Stimulated activated CD4-positive, alpha-beta T cell treated with anti-CD3 and anti-CD28 coated beads, Interleukin-1b, Interleukin-23, amount 100 ng/mL, for 48 hours (primary cell): Measurements from ENCODE around the gene PHETA1.

Experiments used
- DNase-seq: peaks from one replicate; pipeline ENCODE4 v3.0.0-alpha.2; 2020

Gene PHETA1, protein sequence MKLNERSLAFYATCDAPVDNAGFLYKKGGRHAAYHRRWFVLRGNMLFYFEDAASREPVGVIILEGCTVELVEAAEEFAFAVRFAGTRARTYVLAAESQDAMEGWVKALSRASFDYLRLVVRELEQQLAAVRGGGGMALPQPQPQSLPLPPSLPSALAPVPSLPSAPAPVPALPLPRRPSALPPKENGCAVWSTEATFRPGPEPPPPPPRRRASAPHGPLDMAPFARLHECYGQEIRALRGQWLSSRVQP

DNA sequence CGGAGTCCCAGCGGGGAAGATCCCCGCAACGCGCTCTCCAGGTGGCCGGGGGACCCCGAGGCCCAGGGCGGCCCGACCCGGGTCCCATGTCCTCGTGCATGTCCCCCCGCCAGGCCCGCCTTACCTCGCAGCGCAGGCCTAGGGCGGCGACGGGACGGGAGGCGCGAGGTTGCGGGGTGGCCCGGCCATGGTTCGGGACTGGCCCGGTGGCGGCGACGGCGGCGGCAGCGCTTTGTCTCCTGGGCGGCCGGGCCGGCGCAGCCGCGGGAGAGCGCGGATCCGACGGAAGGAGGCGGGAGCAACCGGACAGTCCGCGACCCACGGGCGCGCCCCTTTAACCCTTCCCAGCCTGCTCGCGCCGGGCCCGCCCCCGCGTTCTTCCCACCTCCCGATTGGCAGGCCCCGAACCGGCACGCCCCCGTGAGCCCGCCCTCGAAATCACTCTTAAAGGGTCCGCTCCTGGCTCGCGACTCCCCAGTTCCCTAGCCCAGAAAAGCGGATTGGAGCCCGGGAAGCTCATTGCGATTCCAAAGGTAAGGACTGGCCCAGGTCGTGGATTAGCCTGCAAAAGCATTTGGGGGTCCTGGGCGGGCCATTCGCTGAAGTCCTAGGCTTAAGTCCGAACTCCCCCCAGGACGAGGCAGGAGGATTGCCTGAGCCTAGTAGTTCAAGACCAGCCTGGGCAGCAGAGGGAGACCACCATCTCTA is at the start of gene PHETA1:
TSS of gene PHETA1 (minus strand) at position 308 of the 708 bp plus-strand sequence. CDS start 5,668 bp downstream, outside the sequence.
- peak; percentile 73 for DNase-seq

GRCh38 chr12:111418594-111418880 is 49.6 kb upstream of the PHETA1 start:
- DNase-seq = no peak

DNA sequence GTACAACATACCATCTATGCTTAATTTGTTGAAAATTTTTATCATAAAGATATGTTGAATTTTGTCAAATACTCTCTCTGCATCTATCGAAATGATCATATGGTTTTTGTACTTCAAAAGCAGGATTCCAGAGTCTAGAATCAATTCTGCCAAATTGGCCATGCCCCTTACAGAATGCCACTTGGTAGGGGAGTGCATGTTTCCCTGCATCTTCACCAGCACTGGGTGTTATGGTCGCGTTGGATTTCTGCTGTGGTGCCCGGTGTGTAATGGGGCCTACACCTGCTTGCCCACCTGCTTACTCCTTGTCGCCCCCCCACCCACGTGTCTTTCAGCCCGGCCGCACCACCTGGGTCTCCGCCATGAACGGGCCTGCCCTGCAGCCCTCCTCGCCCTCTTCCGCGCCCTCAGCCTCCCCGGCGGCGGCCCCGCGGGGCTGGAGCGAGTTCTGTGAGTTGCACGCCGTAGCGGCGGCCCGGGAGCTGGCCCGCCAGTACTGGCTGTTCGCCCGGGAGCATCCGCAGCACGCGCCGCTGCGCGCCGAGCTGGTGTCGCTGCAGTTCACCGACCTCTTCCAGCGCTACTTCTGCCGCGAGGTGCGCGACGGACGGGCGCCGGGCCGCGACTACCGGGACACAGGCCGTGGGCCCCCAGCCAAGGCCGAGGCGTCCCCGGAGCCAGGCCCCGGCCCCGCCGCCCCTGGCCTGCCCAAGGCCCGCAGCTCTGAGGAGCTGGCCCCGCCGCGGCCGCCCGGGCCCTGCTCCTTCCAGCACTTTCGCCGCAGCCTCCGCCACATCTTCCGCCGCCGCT is 49.1 kb upstream of the PHETA1 start:
- no peak for DNase-seq

DNA sequence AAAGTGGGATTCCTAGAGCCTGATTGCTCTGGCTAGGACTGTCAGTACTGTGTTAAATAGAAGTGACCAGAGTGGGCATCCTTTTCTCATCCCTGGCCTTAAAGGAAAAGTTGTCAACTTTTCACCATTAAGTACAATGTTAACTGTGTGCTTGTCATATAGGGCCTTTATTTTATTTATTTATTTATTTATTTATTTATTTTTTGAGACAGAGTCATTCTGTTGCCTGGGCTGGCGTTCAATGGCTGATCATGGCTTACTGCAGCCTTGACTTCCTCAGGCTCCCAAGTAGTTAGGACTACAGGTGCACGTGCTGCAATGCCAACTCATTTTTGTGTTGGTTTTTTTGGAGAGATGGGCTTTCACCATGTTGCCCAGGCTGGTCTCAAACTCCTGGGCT is 48.4 kb upstream of the PHETA1 start:
- DNase-seq = no peak

GRCh38 chr12:111414711-111415252 is 45.9 kb upstream of the PHETA1 start:
- no peak for DNase-seq

DNA sequence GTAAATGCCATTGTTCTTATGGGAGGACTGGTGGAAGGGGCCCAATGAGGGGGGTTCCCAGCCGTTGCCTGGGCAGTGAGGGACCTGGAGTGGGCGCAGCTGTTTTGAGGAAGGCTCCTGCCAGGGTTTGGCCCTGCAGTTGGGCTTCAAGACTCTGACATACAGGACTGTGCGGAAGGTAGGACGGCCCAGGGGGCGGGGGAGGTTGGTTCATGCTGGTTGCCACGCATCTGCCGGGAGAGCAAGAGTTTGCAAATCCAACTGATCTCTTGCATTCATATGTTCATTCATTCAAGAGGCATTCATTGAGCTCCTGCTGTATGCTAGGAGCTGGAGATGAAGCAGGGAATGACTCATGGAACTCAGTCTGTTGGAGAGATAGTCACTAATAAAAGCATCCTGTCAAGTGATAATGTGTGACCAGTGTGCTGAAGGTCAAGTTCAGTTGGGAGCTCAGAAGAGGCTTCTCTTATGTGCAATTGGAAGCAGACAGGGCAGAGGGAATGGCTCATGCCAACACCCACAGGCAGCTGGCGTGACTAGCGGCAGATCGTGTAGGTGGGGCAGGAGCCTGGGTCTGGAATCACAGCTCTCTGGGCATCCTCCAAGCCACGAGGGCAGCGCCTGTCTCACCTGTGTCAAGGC is 44.7 kb upstream of the PHETA1 start:
- no peak for DNase-seq

GRCh38 chr12:111412830-111413441 is 44.0 kb upstream of the PHETA1 start:
- DNase-seq = no peak

GRCh38 chr12:111412007-111412829 is 43.3 kb upstream of the PHETA1 start:
- DNase-seq = no peak

- no peak for DNase-seq
These were observed 42.4 kb upstream of the PHETA1 start for GRCh38 chr12:111411185-111411764.

DNA sequence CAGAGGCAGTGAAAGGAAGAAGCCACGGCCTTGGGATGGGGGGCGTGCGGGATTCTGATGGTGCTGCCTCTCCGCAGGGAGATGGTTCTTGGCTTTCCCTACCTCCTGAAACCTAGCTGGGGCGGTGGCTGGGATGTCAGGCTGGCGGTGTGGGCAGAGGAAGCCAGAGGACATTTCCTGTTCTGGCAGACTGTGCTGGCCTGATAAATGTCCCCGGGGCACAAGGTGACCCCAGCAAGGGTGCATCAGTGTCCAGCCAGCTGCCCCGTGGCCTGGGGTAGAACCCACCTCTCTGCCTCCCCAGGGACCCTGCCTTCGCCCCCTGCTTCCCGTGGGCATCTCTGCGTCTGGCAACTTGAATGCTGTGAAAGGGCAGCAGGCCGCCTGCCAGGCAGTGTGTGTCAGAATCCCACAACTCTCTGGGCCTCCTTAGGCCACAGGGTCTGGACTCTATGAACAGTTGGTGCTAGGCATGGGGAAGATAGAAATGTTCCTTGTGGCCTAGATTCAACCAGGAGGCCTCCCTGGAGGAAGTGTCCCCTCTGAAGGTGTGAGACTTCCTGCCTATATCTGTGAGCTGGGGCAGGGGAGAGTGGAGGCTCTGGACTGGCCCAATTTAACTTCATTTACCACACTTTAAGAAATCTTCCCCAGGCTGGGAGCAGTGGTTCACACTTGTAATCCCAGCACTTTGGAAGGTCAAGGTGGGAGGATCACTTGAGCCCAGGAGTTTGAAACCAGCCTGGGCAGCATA is 41.7 kb upstream of the PHETA1 start:
- no peak for DNase-seq

- no peak for DNase-seq
These were observed 41.0 kb upstream of the PHETA1 start for GRCh38 chr12:111409780-111410430.

DNA sequence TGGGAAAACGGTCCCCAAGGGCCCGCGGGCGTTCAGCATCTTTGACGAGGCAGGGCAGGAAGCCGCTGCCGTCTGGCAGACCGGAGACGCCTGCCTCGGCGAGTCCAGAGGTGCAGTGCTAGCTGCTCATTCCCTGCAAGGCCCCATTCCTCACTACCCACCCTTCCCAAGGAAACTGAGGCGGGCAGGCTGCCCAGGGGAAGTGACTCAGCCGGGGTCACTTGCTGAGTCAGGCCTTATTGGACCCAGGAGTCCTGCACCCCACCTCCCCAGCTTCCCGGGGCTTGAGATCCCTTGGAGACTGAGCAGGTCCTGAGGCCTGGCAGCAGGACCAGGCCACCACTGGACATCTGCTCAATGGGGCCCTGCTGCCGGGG is 40.5 kb upstream of the PHETA1 start:
- DNase-seq = no peak

DNA sequence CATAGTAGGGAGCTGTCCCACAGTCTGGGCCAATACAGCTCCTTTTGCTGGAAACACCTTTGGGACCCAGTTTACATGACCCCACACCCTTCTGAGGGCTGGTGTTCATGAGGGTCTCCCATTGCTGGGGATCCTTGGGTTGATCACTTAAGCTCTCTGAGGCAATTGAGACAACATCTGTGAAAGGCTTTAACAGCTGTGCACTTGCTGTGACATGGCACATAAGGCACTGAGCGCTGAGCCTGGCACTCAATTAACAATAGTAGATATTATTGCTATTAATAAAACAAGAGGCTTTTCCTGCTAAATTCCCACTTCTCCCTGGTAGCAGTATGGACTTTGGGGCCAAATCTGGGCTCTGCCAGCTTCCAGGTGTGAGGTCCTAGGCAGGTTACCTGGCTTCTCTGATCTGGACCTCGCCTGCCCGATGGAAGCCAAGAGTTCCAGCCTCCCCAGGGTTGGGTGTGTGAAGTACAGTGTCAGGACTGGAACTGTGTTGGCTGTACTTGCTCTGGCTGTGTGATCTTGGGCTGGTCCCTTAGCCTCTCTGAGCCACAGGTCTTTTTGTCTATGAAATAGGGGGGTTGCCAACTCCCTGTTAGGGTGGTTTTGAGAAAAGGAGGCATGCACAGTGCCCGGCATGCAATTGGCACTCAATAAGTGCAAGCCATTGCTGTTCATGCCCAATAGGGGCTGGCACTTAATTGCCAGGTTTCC is 39.9 kb upstream of the PHETA1 start:
- no peak for DNase-seq

DNA sequence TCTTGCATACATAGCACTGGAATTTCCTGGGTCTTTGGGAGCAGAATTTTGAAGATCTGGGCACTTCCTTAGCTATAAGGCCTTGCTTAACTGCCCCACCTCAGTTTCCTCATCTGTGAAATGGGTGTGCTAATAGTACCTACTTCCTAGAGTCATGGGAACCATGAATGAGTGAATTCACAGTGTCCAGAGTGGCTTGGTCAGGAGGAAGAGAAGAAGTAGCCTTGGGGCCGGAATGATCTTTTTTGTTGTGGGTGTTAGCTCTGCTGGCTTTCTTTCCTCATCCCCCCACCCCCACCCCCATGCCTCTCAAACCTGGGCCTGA is 39.2 kb upstream of the PHETA1 start:
- no peak for DNase-seq

DNA sequence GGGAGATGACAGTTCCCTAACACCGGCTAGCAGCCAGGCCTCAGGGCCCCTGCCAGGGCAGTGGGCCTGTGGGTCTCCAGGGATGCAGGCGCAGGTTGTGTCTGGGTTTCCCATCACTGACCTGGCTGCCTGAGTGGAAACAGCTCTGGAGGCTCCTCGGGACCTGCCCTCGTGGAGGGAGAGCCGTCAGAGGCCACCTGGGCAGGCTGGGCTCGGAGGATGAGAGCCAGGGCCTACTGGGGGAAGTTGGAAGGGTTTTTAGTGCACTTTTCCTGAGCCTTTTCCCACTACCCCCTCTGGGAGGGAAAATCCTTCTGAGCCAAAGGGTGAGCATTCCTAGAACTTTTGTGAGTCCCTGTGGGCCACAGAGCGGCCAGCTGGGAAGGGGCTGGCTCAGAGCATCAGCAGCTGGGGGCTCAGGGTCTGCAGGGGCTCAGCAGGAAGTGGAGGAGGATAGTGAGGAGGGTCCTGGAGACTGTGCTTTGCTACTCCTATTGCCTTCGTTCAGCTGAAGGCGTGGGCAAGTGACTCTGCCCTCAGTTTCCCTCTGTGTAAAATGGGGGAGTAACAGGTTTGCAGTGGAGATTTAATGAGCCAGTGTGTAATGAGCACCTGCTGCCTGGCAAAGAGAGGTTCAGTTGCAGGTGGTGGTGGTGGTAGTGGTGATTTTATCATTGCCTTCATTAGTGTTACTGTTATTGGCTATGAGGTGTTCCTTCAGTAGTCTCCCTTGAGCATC is 38.7 kb upstream of the PHETA1 start:
- no peak for DNase-seq

- peak; percentile 55 for DNase-seq
These were observed 37.8 kb upstream of the PHETA1 start for GRCh38 chr12:111406474-111407376.

DNA sequence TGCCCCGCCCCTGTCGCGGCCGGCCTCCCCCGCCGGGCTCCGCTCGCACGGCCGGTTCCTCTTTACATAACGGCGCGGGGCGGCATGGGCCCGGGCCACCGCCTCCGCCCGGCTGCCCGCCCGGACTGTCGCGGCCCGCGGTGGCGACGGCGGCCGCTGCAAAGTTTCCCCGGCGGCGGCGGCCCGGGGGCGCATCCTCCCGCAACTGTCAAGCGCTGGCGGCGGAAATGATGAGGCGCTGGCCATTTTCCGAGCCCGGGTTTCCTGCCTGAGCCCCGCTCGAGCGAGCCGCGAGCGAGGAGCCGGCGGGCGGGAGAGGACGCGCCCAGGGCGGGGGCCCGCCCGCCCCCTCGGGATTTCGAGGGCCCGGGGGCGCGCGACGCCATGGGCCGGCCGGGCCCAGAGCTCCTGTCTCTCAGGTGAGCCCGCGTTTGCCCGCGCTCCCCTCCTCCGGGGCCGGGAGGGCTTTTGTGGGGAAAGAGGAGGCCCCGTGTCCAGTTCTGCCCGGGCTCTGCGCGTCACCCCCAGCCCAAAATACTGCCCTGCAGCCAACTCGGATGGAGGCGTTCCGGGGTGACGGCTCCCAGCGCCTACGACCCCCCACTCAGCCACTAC is 37.1 kb upstream of the PHETA1 start, which contains the start of gene SH2B3:
TSS of gene SH2B3 (plus strand) at position 65 of the 615 bp plus-strand sequence. CDS start 12,223 bp downstream, outside the sequence.
- DNase-seq = peak; percentile 75
